Left kidney (tissue), 2 donors: Measurements from ENCODE around the gene SEC11A. TPM values are rescaled to one million over a fixed set of nuclear protein-coding genes. Genes with fewer than 3 reads are reported as not detected.
"Not testable (repeated sequence)": the region's sequence is repeated elsewhere in the genome, so short reads cannot be mapped to it uniquely, and the experiment has no call there.

ENCODE experiments used
- DNase-seq: peaks from one replicate; pipeline ENCODE4 v3.0.0-alpha.2; 2013
- polyA plus RNA-seq: library from polyadenylated mRNA; unstranded; fragments of 120-200 nt; gene quantifications from one replicate; pipeline ENCODE4 v1.2.1, GENCODE V29; 2013; ENCODE audit not compliant: insufficient read length

Gene SEC11A
- polyA plus RNA-seq, 1 donor = 272 TPM

GRCh38 chr15:84696757-84697156 lies 19.2 kb downstream of the SEC11A start:
- no peak for DNase-seq

GRCh38 chr15:84690342-84690741 lies 25.6 kb downstream of the SEC11A start:
- DNase-seq = no peak

- DNase-seq = no peak
Measured at GRCh38 chr15:84689858-84690257, 26.1 kb downstream of the SEC11A start.

GRCh38 chr15:84686446-84686845 lies 29.5 kb downstream of the SEC11A start:
- not testable (repeated sequence) for DNase-seq

GRCh38 chr15:84685304-84685703 lies 30.6 kb downstream of the SEC11A start:
- no peak for DNase-seq

- DNase-seq = no peak
Measured at GRCh38 chr15:84684092-84684491, 31.8 kb downstream of the SEC11A start.

GRCh38 chr15:84681831-84682230 lies 34.1 kb downstream of the SEC11A start:
- DNase-seq = no peak

- no peak for DNase-seq
Measured at GRCh38 chr15:84671211-84671610, 44.7 kb downstream of the SEC11A start.

GRCh38 chr15:84669726-84670125 lies 46.2 kb downstream of the SEC11A start:
- no peak for DNase-seq

- no peak for DNase-seq
Measured at GRCh38 chr15:84668221-84668982, 47.5 kb downstream of the SEC11A start.

- no peak for DNase-seq
Measured at GRCh38 chr15:84666373-84666772, 49.6 kb downstream of the SEC11A start.

- no peak for DNase-seq
Measured at GRCh38 chr15:84661001-84661400, 54.9 kb downstream of the SEC11A start.

- peak; percentile 14 for DNase-seq
Measured at GRCh38 chr15:84659904-84660781, 55.8 kb downstream of the SEC11A start.

- DNase-seq = no peak
Measured at GRCh38 chr15:84658788-84659411, 57.0 kb downstream of the SEC11A start.

GRCh38 chr15:84658080-84658787 lies 57.7 kb downstream of the SEC11A start, which contains the start of gene NMB:
Gene NMB (minus strand): TSS chr15:84658199. CDS start chr15:84658152, 47 bp downstream.
- DNase-seq = peak; percentile 79

- DNase-seq = no peak
Measured at GRCh38 chr15:84657748-84658079, 58.2 kb downstream of the SEC11A start.

GRCh38 chr15:84656972-84657371 lies 59.0 kb downstream of the SEC11A start:
- DNase-seq = no peak

GRCh38 chr15:84654689-84655453 lies 61.1 kb downstream of the SEC11A start:
- peak; percentile 70 for DNase-seq

- DNase-seq = peak; percentile 97
Measured at GRCh38 chr15:84653910-84654688, 61.8 kb downstream of the SEC11A start, which contains the start of gene WDR73. Gene WDR73 (minus strand): TSS chr15:84654283. CDS start chr15:84654274, 9 bp downstream.

GRCh38 chr15:84653584-84653909 lies 62.4 kb downstream of the SEC11A start:
- no peak for DNase-seq

GRCh38 chr15:84649706-84650105 lies 66.2 kb downstream of the SEC11A start:
- no peak for DNase-seq
